HG03439 (cell line): ENCODE measurements around the gene EGFR.

Experiments used
- ATAC-seq: cut with Tn5 transposase; IDR thresholded peaks from one replicate; pipeline ENCODE4 v1.9.1; 2021; ENCODE audit warnings: mild to moderate bottlenecking, moderate library complexity; ENCODE audit not compliant: unreplicated experiment

Gene EGFR

DNA sequence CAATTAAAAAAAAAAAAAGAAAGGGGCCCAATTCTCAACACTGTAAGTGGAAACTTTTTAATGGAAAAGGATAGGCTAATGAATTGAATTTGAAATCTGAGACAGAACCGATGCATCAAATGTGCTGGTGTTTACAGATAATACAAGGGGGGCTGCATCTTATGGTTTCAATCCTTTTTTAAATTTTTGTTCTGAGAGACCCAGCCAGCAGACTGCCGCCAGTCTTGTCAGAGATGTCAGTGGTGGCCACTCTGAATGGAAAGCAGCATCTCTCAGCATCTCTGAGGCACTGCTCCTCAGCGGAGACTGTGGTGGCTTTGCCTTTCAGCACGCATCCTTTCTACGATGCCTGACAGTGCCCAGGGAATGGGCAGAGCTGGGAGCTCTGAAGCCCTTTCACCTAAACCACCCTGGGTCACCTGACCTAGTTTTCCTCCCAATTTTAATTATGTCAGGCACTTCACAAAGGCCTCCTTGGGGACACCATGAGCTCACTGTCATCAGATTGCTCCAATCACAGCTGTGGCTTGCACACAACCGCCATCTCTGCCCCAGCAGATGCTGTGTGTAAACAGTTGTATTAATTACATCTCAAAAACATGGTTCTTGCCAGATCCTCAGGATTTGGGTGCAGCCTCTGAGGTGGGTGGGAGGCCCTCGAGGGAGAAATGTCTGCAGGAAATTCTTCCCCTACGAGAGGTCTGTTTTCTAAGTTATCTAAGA, 81.2 kb downstream of the EGFR start:
- no peak for ATAC-seq

- ATAC-seq = no peak
Measured at GRCh38 chr7:55100544-55101327, 81.9 kb downstream of the EGFR start.

DNA sequence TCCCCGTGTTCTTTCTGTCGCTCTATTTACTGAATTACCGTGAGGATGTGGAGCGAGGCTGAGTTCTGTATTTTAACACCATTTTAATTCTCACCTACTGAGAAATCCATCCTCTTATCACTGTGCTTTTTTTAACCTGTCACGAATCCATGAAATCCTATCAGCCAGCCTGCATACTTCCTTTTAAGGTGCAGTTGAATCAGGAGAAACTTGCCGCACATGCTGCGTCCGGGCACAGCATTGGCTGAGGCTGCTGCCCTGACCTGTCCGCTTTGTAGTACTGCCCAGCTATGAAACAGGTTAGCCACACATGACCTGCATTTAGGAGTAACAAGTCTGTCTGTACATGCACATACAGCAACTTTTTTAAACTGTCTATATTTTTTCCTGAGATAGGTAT, 82.5 kb downstream of the EGFR start:
- no peak for ATAC-seq

GRCh38 chr7:55104123-55104522, 85.3 kb downstream of the EGFR start:
- ATAC-seq = no peak

DNA sequence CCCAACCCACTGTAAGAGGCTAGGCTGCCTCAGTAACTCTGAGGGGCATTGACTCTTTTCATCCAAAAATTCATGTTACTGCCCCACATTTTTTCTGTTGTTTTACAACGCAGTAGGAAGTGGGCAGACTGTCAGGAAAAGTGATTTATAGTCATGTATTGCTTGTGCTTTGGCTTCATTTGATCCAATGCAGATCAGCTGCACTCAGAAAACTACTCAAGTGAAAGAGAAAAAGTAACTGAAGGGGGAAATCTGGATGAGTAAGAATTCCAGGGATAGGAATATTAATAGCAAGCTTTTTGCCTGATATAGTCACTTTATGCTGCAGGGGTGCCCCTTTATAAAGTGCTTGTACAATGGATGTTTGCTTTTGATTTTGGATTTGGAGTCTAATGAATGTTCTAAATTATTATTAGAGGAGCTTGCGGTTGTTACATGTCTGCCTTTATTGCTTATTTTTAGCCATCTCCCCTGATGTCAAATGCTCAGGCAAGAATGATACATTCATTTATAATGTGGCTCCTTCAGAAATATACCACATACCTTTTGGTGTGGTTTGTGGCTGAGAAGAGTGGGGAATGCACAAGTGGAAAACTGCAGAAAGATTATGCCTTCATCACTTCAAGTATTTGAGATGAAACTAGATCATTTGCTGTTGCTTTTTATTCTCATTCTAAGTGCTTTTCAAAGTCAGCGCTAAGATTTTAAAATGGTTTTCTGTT, 86.1 kb downstream of the EGFR start:
- no peak for ATAC-seq

DNA sequence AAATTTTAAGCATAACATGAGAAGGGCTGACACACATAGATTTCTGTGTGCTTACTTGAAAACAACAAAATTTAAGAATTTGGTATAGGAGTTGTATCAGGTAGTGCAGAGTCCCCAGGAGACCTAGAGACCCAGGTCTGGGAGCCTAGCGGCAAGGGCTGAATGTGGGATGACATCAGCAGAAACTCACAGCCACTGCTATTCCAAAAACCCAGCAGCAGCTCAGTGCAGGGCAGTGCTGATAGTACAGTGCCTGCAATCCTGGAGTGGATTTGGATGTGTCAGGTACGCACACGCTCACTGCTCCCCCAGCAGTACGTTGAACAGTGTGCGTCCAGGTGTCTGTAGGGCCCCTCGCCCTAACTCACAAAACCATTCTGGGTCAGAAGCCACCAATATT, 87.1 kb downstream of the EGFR start:
- ATAC-seq = no peak

- no peak for ATAC-seq
Measured at GRCh38 chr7:55107946-55108345, 89.1 kb downstream of the EGFR start.

DNA sequence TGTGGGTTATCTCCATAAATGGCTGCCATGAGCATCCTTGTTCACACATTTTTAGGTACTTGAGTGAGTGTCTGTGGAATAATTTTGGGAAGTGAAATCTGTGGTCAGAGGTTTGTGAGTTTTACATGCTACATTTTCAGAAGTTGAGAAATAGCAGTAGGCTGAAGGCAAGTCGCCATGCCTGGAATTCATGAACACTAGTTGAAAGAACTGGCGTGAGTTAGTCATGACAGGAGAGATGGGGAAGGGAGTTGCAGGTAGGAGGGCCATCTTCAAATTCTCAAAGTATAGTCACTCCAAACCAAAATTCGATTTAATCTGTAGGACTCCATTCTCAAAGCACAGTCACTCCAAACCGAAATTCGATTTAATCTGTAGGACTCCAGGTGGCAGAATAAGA, 89.6 kb downstream of the EGFR start:
- no peak for ATAC-seq

- ATAC-seq = no peak
Measured at GRCh38 chr7:55108818-55109217, 90.0 kb downstream of the EGFR start.

GRCh38 chr7:55109404-55110167, 90.8 kb downstream of the EGFR start:
- no peak for ATAC-seq

DNA sequence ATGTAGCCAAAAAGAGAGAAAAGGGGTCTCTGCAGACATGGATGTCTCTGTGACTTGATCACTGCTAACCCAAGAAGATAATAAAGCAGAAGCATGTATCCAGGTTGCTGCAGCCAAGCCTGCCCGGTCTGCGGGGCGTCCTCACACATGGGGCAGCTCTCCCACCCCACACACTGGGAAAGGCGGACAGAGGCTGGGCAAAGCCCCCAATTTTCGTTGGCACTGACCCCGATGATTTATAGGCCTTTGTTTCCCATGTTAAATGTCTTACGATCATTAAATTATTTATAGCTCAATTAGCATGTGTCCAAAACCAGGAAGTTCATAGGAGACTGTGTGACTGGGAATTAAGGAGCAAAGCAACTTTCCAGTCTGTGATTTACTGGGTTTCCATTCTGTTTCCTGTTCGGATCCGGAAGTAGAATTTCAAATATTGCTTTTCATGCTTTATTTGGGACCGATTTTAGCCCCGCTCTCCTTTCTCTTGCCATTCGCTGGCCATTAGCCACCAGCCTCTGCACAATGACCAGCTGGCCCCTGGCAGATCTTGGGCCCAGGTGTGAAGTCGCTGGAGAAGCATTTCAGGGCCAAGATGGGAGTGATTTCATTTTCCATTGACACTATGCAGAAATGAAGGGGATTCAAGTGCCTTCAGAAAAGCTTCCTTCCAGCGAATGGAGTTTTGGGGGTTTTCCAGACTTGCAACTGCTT, 91.6 kb downstream of the EGFR start:
- no peak for ATAC-seq

GRCh38 chr7:55110993-55111361, 92.2 kb downstream of the EGFR start:
- ATAC-seq = no peak

DNA sequence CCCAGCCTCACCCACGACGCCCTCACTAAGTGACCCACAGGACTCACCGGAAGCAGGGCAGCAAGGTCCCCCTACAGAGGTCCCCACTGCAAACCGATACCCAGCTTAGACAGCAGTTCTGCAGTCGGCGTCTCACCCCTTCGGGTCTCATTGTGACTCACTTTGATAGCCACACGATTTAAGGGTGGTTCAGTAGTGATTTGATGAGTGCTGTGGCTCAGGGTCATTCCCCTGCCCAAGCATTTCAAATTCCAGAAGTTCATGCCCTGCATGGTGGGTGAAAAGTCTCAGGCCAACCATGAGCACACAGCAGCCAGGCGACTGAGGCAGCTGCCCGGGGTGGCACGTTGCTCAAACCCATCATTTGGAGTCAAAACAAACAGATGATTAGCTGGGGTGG, 93.2 kb downstream of the EGFR start:
- no peak for ATAC-seq

DNA sequence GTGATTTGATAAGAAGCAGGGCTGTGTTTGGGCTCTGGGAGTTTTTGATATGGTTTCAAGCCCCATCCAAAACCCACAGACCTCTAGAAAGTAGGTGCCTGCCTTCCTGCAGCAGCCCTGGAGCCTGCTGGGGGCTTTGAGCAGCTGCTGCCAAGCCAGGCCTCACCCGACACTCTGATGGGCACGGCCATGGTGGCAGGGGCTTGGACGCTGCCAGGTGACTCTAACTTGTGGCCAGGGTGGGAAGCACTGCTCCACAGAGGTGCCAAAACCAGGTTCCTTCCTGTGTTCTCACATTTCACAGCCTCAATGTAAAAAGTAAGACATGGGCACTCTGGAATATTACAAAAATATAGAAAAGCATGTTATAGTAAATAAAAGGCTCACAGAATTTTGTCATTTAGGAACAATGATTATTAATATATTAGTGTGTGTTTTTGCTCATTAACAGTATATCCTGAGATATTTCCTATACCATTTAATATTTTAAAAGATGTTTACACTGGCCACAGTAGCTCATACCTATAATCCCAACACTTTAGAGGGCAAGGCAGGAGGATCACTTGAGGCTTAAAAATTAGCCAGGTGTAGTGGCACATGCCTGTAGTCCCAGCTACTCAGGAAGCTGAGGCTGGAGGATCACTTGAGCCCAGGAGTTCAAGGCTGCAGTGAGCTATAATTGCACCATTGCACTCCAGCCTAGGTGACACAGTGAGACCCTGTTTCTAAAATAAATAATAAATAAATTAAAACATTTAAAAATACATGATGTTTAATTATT, 95.1 kb downstream of the EGFR start:
- no peak for ATAC-seq

DNA sequence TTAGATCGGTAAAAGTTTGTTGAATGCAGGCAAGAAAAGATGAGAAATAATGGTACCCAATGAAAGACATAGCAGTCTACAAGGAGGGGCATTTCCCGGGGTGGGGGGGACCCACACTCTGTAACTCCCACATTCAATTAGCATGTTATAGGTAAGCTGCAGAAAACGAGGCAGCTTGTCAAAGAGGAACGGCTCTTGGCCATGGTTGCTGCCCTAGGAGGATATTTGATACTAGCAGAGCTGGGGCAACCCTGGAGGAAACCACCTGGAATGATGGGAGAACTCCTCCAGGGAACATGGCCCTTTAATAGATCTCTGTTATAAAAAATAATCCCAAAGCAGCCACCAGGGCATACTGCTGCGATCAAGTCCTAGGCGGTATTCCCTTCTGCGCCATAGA, 98.5 kb downstream of the EGFR start:
- ATAC-seq = no peak

DNA sequence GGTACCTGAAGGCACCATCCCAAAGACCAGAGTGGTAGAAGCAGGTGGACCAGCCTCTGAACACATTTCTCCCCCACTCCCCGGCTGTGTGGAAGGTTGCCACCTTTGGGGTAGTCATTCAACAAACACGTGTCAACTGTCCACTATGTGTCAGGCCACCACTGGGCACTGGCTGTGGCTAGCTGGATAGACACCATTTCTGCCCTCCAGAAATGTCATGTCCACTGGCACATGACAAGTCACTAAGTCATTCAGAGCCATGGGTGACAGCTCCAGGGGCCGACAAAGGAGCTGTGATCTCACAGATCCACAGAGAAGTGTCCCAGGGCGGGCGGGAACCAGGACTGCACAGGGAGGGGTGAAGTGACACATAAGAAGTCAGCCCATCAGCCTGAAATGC, 99.6 kb downstream of the EGFR start:
- ATAC-seq = no peak

DNA sequence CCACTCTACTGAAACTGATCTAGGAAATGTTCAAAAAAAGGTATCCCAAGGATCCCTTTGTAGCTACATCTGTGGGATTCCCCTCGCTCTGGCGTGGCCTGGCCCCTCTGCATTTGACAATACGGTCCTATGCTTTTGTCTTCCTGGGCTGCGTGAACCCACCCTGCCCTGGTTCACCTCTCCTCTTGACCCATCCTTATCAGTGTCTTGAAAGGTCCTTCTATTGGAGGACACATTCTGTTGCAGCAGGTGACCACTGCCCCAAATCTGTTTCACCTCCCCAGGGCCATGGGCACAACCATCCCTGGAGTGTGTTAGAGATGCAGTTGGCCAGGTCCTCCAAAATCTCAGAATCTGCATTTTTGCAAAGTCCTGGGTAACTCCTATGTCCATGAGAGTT, 100.8 kb downstream of the EGFR start:
- ATAC-seq = no peak

DNA sequence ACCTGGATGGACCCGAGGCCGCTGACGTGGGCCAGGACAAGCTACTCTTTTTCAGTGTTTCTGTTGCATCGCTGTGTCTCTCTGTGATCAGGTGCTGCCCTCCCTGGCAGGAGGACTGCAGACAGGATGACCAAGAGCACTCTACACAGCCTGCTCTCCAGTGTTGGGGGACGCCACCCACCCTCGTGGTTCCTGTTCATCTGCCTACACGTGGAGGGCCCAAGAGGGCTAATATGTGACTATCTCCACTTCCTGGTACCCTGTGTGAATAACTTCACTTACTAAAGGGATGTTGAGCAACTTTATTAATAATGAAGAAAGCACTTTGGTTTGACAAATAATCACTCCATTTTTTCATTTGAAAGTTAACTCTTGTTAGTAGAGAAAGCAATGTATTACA, 101.3 kb downstream of the EGFR start:
- ATAC-seq = no peak

DNA sequence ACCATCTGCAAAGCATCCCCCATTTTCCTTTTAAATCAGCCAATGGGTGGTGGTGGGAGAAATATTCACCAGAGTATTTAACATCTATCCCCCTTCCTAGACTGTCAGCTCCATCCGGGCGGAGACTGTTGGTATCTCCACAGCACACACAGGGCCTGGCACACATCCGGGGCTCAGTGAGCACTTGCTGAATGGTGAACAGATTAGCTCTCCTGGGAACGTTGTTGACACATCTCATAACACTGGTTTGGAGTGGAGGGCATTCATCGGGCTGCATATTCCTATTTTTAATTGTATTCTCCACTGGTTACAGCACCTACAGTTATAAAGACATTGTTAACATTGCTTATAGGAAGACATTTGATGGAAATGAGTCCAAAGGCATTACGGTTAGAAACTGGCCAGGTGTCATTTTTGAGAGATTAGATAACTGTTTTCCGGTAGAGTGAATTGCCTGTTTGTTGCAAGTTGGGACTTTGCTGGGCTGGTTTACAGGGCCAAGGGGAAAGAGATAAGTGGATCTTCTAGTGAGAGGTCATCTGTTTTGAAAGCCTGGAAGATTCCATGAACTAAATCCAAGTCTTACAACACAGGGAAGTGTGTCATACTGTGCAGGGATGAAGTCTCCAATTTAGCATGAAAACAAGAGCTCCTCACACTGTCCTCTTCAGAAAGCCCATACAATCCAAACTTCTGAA, 101.8 kb downstream of the EGFR start:
- no peak for ATAC-seq
